GM19023 (cell line): ENCODE results near the gene ERAL1.
"Not testable (repeated sequence)": the region's sequence is repeated elsewhere in the genome, so short reads cannot be mapped to it uniquely, and the experiment has no call there.

ENCODE experiments used
- ATAC-seq: cut with Tn5 transposase; IDR thresholded peaks from one replicate; pipeline ENCODE4 v1.9.1; 2021; ENCODE audit warnings: mild to moderate bottlenecking, moderate library complexity; ENCODE audit not compliant: unreplicated experiment

Gene ERAL1

DNA sequence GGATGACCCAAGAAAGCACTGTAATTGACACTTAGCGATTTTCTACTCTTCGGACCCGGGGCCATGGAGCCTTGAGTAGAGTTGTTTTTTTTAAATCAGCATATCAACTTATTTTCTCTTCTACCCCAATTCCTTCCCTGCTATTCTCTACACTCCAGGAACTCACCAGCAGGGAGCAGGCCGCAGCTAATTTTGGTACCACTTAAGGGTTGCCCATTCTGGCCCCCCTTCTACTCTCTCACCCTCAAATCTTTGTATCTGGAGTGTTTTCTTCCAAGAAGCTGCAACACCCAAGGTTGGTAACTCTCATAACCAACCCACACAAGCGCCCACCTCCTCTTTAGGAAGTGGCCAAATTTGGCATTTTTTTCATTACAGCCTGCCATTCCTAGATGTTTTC is 5.5 kb upstream of the ERAL1 start:
- ATAC-seq, result no peak

DNA sequence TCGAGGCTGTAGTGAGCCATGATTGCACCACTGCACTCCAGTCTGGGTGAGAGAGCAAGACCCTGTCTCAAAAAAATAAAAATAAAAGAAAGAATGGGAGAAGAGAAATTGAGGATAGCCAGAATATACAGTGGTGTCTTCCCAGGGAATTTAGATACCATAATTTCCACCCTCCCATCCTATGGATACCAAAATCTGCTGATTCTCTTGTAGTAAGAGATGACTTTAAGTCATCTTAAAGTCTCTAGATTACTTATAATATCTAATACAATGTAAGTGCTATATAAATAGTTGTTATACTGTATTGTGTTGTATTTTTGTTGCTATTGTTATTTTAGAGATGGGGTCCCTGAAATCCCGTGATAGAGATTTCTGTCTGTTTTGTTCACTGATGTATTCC is 1.5 kb upstream of the ERAL1 start:
- ATAC-seq, result no peak

DNA sequence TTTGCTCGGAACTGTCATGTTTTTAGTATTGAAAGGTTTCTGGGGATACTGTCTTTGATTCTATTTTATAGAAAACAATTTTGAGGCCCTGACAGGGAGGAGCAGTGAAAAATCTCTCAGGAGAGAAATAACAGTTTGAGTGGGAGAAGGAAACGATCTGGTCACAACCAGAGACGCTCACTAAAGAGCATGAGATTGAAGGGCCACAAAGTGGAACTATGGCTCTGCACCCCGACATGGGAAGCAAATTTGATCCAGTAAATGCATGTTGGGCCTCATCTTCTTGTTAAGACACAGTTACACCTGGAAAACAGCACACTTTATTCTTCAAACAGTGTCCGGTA is 492 bp downstream of the ERAL1 start:
- ATAC-seq, result no peak

DNA sequence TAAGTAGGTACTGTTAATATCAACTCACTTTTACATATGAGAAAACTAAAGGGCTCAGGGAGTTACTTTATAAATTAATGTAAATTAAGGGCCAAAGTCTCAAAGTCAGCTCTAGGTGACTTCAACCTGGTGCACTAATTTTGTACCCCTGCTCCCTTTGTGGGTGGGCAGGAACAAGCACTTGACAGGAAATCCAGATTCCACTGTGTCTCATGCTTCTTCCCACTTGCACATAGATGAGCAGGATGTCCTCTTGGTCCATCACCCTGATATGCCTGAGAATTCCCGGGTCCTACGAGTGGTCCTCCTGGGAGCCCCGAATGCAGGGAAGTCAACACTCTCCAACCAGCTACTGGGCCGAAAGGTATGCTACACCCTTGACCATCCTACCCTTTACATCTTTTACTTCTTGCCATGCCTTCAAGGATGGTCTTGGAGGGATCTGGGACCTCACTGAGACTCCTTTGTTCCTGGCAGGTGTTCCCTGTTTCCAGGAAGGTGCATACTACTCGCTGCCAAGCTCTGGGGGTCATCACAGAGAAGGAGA is 1.3 kb downstream of the ERAL1 start:
- ATAC-seq, result no peak

DNA sequence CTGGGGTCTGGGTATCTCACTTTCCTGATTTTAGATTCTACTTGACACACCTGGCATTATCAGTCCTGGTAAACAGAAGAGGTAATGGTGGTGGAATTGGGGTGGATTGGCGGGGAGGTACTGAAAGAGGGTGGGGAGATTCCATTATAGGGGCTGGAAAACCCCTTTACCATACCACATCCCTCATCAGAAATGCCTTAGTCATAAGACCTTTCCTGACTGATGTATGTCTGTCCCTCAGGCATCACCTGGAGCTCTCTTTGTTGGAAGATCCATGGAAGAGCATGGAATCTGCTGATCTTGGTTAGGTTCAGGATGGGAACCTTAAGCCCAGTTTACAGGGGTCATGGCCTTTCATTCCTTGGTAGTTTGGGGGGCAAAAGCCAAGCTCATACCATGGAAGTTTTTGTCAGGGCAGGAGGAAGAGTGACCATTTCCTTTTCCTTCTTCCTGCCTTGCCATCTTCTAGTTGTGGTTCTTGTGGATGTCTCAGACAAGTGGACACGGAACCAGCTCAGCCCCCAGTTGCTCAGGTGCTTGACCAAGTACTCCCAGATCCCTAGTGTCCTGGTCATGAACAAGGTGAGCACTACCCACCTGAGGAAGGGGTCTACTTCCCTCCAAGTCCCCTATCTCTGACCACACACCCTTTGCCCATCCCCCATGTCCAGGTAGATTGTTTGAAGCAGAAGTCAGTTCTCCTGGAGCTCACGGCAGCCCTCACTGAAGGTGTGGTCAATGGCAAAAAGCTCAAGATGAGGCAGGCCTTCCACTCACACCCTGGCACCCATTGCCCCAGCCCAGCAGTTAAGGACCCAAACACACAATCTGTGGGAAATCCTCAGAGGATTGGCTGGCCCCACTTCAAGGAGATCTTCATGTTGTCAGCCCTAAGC is 3.3 kb downstream of the ERAL1 start:
- ATAC-seq, result no peak

DNA sequence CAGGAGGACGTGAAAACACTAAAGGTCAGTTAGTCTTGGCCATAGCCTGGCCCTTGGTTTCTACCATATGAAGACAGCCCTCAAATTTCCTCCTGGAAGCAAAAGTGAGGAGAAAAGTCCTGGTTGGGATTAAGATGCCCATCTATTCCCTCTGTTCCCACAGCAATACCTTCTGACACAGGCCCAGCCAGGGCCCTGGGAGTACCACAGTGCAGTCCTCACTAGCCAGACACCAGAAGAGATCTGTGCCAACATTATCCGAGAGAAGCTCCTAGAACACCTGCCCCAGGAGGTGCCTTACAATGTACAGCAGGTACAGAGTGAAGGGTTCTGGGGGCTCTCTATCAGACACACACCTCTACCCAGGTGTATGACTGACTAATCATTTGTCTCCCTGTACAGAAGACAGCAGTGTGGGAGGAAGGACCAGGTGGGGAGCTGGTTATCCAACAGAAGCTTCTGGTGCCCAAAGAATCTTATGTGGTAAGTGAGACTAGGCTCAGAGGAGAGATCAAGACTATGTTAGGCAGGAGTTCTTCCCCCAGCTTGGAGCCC is 4.1 kb downstream of the ERAL1 start:
- no peak for ATAC-seq

DNA sequence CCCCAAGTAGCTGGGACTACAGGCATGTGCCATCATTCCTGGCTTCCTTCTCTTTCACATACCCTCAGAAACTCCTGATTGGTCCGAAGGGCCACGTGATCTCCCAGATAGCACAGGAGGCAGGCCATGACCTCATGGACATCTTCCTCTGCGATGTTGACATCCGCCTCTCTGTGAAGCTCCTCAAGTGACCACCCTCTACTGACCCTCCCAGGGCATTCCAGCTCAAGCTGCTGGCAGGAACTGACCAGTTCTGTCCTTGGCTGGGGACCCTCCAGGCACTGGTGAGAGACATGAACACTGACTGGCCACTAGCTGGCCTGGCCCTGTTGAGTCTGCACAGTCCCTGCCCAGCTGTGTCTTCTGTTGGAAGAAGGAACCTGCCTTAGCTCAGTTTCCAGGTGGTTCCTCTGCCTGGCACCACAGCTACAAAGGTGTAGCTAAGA is 5.6 kb downstream of the ERAL1 start:
- no peak for ATAC-seq

DNA sequence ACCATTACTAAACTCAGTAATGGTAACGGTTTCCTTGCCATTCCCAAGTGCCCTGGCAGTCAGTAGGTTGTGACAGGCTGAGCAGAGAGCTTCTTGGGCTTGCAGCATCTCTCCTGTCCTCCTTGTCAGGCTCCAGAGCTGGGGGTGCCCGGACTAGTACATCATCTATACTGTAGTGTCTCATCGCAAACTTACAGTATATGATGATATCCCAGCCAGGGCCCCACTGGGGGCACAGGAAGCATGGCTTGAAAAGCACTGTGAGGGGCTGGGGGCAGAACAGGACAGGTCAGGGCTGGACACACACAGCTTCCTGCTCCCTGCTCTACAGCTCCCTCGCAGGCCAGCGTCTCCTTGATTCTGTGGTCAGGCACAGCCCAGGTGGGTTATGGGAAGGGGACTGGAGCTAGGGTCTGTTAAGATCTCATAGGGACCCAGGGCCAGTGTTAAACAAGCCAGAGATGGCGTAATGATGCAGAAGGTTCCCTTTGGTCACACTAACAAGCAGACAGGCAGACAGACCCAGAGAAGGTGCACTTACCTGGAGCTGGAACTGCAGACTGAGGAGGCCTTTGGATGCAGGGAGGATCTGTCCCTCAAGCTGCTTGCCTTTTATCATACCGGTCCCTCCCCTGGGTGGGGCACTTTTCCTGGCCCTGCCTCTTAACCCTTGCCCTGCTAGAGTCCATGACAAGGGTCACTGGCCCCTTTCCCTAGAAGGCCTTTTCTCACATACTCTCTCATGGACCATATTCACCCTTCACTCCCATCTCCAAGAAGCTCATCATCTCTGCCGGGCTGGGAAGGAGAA is 6.8 kb downstream of the ERAL1 start:
- no peak for ATAC-seq

DNA sequence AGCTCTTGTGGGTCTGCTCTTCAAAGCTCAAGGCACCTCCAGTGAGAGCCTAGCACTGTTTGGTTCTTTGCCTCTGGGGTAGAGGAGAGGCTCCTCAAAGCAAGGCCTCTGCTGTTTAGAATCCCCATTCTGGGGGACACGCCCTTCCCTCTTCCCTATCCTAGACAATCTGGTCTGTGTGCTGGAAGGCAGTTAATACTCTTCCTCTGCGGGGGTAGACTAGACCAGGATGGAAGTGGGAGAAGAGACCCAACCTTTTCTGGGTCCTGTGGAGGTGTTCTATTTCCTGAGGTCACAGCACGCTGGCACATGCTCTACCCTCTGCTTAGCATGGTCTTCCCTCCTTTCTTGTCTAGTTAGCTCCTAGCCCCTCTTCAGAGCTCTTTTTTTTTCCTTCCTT is 7.7 kb downstream of the ERAL1 start:
- no peak for ATAC-seq

DNA sequence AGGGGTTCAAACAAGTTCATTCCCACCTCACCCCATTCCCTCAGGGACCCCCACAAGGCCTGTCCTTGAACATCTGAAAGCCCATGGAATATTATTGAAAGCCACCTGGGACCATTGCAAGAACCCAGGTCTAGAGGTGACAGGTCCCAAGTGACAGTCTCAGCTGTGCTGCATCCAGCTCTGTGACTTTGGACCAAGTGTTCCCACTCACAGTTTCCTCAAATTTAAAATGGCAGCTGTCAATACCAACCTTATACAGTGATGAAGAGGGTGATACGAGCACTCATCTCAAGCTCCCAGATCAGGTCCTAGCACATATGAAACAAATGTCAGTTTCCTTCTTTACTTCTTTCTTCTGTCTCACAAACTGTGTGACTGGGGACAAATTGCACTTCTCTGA is 9.1 kb downstream of the ERAL1 start:
- ATAC-seq, result no peak

DNA sequence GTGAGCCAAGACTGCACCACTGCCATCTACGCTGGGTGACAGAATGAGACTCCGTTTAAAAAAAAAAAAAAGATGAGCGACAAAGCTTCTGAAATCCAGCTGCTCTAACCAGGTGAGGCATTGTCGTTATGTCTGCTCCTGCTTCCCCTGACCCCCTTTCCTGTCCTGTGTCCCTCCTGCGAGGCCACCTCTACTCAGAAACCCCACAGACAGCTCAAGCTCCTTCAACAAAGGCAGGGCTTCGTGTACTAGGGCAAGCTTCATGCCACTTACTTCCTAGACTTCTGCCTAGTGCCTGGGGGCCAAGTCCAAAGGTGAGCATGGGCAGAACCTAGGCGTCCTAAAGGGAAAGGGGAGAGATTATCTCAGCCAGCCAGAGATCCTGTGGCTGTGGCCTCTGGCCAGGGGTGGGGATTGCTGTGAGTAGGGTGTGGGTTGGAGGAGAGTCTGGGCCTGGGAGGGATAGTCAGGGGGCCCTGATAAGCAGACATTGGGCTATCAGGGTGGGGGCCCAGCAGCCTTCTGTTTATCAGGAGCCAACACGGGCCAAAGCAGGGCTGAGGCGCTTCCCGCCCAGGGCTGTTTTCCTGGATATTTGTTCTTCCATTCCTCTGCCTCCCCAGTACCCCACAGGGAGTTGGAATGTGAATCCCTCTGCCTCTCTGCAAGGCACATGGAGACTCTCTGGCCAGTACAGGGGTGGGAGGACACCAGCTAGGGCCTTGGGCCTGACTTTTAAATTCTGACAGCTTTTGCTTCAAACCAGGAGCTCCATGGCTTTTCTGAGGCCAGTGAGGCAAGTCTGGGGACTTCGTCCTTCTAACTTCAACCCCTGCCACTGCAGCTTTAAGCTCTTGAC is 10.4 kb downstream of the ERAL1 start:
- no peak for ATAC-seq

DNA sequence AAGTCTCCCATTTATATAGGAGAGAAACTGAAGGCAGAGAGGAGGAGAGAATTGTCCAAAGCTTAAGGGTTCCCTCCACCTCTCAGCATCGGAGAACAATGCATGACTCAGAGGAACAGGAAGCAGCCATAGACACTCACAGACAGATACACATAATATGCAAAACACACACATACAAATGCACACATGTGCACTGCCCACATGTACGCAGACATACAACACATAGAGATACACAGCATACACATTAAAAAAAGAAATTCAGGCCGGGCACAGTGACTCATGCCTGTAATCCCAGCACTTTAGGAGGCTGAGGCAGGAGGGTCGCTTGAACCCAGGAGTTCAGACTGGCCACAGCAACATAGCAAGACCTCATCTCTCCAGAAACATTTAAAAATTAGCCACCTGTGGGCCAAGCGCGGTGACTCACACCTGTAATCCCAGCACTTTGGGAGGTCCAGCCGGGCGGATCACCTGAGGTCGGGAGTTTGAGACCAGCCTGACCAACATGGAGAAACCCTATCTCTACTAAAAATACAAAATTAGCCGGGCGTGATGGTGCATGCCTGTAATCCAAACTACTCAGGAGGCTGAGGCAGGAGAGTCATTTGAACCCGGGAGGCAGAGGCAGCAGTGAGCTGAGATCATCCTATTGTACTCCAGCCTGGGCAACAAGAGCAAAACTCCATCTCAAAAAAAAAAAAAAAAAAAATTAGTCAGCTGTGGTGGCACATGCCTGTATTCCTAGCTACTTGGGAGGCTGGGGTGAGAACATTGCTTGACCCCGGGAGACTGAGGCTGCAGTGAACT is 11.3 kb downstream of the ERAL1 start:
- no peak for ATAC-seq

DNA sequence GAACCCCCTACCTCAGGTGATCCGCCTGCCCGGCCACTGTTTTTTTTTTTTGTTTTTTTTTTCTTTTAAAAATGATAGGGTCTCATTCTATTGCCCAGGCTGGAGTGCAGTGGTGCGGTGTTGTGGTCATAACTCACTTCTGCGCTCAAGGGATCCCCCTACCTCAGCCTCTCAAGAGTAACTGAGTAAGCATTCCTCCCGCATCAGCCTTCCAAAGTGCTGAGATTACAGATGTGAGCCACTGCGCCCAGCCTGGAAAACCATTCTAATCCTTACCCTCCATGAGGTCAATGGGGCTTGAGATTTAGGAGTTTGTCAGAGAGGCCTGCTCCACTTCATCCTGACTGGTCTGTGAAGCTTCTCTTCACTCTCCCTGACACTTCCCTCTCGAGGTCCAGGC is 12.5 kb downstream of the ERAL1 start:
- no peak for ATAC-seq

DNA sequence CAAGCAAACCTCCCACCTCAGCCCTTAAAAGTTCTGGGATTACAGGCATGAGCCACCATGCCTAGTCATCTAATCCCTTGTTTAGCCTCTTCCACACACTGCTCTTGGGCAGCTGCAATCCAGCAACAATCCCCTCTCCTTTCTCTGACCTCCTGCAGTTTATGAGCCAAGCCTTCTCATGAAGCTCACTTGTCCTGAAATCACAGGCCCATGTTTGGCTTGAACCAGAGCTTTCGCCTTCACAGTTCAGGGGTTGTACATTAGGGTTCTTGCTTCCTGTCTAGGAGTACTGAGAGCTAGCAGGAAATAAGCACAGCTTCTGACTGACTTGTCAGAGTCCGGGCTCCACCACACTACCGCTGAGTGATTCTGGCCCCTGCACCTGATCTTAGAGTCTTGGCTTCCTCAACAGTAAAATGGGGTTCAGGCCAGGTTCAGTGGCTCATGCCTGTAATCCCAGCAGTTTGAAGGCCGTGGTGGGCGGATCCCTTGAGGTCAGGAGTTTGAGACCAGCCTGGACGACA is 16.3 kb downstream of the ERAL1 start:
- peak; percentile 74 for ATAC-seq

DNA sequence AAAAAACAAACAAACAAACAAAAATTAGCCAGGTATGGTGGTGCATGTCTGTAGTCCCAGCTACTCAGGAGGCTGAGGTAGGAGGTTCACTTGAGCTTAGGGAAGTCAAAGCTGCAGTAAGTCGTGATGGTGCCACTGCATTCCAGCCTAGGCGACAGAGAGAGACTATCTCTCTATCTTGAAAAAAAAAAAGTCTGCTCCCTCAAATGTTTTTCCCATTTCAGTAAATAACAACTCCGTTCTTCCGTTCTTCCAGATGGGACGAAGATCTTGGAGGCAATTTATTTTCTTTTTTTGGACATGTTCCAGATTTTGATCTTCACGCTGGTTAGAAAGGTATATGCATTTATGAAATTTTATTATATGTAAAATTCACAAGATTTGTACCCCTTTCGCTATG is 19.0 kb downstream of the ERAL1 start:
- no peak for ATAC-seq

DNA sequence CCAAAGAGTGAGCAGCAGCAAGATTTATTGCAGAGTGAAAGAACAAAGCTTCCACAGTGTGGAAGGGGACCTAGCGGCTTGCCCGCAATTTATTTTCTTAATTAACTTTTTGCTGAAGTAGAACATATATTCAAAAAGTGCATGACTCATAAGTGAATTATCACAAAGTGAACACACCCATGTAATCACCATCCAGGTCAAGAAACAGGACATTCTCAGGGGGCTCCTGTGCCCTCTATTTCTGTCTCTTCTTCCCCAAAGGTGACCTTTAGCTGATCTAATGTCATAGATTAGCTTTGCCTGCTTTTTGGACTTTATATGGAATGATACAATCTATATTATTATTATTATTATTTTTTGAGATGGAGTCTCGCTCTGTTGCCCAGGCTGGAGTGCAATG is 19.9 kb downstream of the ERAL1 start:
- no peak for ATAC-seq

DNA sequence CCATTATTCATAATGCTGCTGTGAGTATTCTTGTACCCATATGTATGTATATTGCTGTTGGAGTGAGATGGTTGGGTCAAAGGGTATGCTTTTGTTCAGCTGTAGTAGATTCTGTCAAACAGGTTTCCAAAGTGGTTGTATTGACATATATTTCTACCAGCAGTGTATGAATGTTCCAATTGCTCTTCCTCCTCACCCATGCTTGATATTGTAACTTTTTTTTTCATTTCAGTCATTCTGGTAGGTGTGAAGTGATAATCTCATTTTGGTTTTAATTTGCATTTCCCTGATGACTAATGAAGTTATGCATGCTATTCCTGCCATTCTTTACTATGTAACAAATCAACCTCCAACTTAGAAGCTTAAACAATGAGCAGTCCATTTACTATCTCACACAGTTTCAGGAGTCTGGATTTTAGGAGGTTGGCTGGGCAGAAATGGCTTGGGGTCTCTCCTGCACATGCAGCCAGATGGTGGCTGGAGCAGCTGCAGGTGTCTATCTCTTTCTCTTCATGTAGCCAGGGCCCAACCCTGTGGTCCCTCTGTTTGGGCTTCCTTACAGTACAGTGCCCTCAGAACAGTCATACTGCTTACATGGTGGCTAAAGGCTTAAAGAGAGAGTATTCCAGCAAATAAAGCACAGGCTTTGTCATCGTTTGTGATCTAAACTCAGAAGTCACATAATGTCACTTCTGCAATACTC is 21.2 kb downstream of the ERAL1 start:
- no peak for ATAC-seq

DNA sequence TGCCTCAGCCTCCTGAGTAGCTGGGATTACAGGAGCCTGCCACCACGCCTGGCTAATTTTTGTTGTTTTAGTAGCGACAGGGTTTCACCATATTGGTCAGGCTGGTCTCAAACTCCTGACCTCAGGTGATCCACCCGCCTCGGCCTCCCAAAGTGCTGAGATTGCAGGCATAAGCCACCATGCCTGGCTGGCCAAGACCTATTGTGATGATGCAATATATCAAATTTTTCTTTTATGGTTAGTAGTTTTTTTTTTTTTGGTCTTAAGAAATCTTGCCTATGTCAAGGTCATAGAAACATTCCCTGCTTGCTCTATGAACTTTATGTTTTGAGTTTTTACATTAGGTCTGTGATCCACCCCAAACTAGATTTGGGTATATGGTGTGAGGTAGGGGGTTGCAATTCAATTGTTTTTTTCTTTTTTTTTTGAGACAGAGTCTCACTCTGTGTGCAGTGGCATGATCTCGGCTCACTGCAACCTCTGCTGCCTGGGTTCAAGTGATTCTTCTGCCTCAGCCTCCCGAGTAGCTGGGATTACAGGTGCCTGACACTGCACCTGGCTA is 22.4 kb downstream of the ERAL1 start:
- not testable (repeated sequence) for ATAC-seq
